GM19438 (cell line): ENCODE data around the gene DUSP15.

Experiments
- ATAC-seq: cut with Tn5 transposase; IDR thresholded peaks from one replicate; pipeline ENCODE4 v1.9.1; 2021; ENCODE audit warnings: low read depth; ENCODE audit not compliant: unreplicated experiment

DUSP15 gene

GRCh38 chr20:31861385-31862156 is 8.8 kb downstream of the DUSP15 start:
- no peak for ATAC-seq

GRCh38 chr20:31861135-31861384 is 9.3 kb downstream of the DUSP15 start:
- no peak for ATAC-seq

DNA sequence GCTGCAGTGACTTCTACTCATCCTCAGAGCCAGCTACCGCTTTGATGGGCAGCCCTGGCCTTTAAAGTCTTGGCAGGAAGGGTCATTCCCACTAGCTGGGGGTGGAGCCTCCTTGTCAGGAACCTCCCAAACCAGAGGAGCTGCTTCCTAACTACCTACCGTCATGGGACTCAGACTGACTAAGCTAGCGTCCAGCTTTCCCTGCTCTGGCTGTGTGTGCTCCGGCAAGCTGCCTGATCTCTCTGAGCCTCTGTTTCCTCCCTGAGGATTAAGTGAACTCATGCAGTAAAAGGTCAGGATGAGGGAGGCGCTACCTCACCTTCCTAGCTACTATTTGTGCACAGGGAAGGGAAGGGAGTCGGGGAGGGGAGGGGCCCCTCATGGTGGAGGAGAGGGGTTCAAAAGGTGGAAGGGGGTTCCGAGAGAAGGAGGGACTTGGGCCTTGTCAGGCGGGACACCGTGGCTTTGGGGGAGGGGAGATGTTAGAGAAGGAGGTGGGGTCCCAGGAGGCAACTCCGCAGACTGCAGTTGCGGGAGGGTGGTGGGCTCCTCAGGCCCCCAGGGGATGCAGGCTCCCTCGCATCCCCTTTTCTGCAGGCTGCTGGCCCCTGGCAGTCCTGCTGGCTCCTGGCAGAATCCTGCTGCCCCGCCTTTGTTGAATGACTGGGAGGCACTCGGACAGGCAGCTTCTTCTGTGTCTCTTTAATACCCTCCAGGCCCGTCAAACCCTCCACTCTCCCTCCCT is 9.8 kb downstream of the DUSP15 start:
- no peak for ATAC-seq

- no peak for ATAC-seq
Observed at GRCh38 chr20:31859998-31860380, 10.3 kb downstream of the DUSP15 start.

GRCh38 chr20:31859266-31859997 is 10.9 kb downstream of the DUSP15 start:
- no peak for ATAC-seq

GRCh38 chr20:31858760-31859083 is 11.6 kb downstream of the DUSP15 start:
- ATAC-seq = no peak

DNA sequence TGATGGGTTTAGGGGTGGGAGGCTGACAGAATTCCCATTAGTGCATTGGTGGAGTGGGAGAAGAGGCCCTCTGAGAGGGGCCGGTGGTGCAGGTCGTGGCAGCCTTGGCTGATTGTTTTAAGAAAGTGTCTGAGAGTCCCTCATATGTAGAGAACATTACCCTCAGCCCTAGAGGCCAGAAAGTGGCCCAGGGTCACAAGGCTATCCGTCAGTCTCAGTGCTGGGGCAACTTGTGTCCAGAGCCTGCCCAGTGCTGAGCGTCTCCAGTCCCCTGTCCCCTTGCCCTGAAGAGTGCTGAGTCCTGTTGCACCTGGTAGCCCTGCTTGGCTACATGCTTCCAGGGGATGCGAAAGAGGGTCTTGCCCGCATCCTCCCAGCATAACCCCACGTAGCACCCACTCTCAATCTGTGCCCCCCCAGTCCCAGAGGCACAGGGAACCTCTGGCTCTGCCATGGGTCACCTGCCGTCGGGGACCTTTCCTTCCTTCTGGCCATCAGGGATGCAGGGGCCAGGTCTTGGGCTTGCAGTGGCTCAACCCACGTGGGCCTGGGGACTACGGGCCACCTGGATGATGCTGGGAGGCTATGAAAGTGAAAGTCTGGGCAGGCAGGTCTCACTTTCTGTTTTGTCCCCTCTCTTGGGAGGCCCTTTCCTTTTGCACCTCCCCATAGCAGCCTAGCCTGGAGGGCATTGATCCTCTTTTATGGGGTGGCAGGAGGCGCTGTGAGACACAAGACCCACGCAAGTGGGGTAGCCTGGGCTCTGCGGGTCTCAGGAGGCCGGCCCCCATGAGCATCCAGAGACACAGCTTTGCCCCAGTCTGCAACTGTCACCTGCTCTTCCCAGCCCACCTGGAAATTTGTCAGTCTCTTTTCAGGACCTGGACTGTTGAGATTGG is 12.2 kb downstream of the DUSP15 start:
- peak; percentile 59 for ATAC-seq

DNA sequence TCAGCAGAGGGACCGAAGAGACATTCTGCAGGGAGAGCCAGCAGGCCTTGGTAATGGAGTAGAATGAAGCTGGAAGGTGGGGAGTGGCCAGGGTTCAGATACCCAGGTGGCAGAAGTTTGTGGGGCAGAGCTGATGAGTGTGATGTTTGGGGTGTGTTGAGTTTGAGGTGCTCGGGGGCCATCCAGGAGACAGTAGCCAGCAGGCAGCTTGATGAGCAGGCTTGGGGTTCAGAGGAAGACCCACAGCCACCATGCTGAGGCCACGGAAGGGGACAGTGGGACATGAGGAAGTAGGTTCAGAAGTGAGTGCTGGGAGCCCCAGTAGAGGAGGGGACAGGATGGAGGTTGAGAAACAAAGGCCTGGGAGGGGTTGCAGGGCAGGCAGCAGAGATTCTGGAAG is 13.8 kb downstream of the DUSP15 start:
- no peak for ATAC-seq

- ATAC-seq = no peak
Observed at GRCh38 chr20:31853481-31853880, 16.8 kb downstream of the DUSP15 start.

DNA sequence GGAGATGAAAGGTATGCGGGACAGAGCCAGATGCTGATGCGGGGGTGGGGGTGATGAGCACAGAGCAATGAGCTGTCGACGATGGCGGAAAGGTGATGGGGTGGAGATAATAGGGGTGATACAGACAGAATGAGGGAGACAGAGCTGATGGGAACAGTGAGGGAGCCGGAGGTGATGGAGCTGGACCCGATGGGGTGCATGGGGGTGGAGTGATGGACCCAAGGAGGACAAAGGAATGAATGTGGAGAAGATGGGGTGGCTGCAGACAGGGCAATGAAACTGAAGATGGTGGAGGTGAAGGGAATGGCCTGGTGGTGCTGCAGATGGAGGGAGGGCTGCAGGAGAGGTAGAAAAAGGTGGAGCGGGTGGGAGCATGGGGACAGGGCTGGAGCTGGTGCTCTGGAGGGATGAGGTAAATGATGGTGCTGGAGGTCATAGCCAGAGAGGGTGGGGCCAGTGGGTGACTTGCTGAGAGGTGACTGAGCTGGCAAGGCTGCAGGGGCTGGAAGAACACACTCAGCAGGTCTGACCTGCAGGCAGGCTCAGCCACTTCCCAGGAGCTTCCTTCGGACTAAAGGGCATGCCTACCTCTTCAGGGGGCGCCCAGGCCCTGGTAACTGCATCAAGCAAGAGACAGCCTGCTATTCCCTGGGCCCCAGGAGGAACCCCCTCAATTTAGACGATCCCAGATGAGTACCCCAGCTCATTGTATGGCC is 18.9 kb downstream of the DUSP15 start:
- no peak for ATAC-seq

GRCh38 chr20:31849306-31849930 is 20.9 kb downstream of the DUSP15 start:
- ATAC-seq = no peak

DNA sequence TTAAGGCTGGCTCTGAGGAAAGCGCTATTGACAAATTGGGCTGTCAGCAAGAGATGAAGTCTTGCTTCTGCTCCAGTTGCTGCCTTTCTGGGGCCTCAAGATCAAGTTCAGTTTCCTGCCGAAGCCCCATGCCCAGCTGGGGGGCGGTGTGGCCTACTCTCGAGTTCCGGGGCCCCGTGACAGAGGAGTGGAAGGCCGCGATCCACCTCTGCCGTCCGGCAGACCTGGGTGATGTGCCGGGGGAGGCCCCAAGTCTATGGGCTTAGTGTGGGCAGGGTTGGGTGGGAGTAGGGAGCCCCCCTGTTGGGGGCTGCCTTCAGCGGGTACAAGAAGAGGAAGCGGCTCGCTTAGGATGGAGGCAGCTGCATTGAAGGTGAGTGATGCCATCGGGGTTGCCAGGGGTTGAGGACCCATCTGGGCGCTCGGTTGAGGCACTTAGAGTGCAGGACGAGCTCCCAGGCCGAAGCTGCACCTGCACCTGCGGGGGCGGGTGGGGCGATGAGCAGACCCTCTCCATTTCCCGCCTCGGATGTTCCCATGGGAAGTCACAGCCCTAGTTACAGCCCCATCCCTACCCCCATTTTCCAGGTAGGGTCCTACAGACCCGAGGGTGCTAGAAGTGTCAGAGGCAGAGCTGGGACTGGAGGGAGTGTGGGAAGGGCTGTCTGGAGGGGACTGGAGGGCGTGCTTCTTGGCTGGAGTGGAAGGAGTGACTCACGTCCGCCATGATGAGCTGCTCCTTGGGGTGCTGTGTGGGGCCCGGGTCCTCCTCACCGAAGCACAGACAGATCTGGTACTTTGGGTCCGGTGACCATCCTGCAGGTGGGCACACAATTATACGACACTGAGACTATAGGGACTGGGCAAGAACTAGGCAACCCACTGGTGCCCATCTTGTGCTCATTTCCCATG is 22.0 kb downstream of the DUSP15 start:
- ATAC-seq = no peak

- no peak for ATAC-seq
Observed at GRCh38 chr20:31846793-31847138, 23.6 kb downstream of the DUSP15 start.

GRCh38 chr20:31845300-31845863 is 24.9 kb downstream of the DUSP15 start, which contains the start of gene FOXS1:
Gene FOXS1 (minus strand): TSS chr20:31845604. CDS start chr20:31845542, 62 bp downstream.
- ATAC-seq = no peak

GRCh38 chr20:31844737-31845299 is 25.5 kb downstream of the DUSP15 start:
- no peak for ATAC-seq

GRCh38 chr20:31843881-31844280 is 26.4 kb downstream of the DUSP15 start:
- ATAC-seq = no peak

- ATAC-seq = no peak
Observed at GRCh38 chr20:31843288-31843687, 27.0 kb downstream of the DUSP15 start.
